SK-N-SH (cell line): Measurements from ENCODE around the gene PPP4R3A. TPM values are rescaled to one million over a fixed set of nuclear protein-coding genes. Genes with fewer than 3 reads are reported as not detected.

Experiments used
- CTCF ChIA-PET: fragments of 300-600, 350-600 bp; formaldehyde crosslinking; extraction: SDS; loops from one replicate; lab custom pipeline; 2021; lab: Yijun Ruan, JAX
- POLR2A ChIA-PET: fragments of 350-600 bp; sonication (Branson Sonifier 250); formaldehyde crosslinking; extraction: SDS; loops from one replicate; lab custom pipeline; 2020; ENCODE audit warnings: antibody characterized with exemption, inconsistent platforms; lab: Yijun Ruan, JAX
- DNase-seq: peaks from one replicate; pipeline ENCODE4 v3.0.0; 2012
- H2AFZ ChIP-seq: fragments of 200-600 bp; sonication (generic); 2 replicates; pipeline ENCODE4 v1.8.1; 2016; ENCODE audit warnings: antibody characterized with exemption, mild to moderate bottlenecking, low read depth
- H3F3A ChIP-seq: fragments of 200-600 bp; sonication (generic); replicated peaks from 2 replicates; pipeline ENCODE3; 2016; ENCODE audit warnings: antibody characterized with exemption, mild to moderate bottlenecking; ENCODE audit not compliant: insufficient read depth
- H3K27ac ChIP-seq, 2 experiments: fragments of 200-500 bp in 1 of 2; fragments of 200-600 bp in 1 of 2; sonication (Bioruptor generic) in 1 of 2; sonication (generic), shearing (Covaris generic) in 1 of 2; 2 replicates each; pipeline versions ENCODE4 v1.5.1 to v1.6.1; 2014 to 2016; ENCODE audit warnings: low read depth in 2 of 2, inconsistent platforms in 1 of 2, low read length in 1 of 2, mild to moderate bottlenecking in 1 of 2, mixed read lengths in 1 of 2
- H3K27me3 ChIP-seq: fragments of 200-600 bp; sonication (generic), shearing (Covaris generic); 2 replicates; pipeline ENCODE4 v1.6.1; 2016; ENCODE audit warnings: mixed run types; ENCODE audit not compliant: insufficient read depth
- H3K36me3 ChIP-seq, 2 experiments: fragments of 200-500 bp in 1 of 2; fragments of 200-600 bp in 1 of 2; sonication (Bioruptor generic) in 1 of 2; sonication (generic) in 1 of 2; replicated peaks in 1 of 2; 2 replicates each; pipeline versions ENCODE3 to v1.5.1; 2014 to 2016; ENCODE audit warnings: low read length in 1 of 2, mild to moderate bottlenecking in 1 of 2; ENCODE audit not compliant: insufficient read depth in 2 of 2, control insufficient read depth in 1 of 2
- H3K4me1 ChIP-seq, 2 experiments: fragments of 200-500 bp in 1 of 2; fragments of 200-600 bp in 1 of 2; sonication (Bioruptor generic) in 1 of 2; sonication (generic), shearing (Covaris generic) in 1 of 2; 2 replicates each; pipeline versions ENCODE4 v1.5.1 to v1.6.1; 2014 to 2016; ENCODE audit warnings: low read depth in 1 of 2, low read length in 1 of 2, mixed run types in 1 of 2; ENCODE audit not compliant: insufficient read depth in 2 of 2, control insufficient read depth in 1 of 2
- H3K4me2 ChIP-seq: fragments of 200-600 bp; sonication (generic), shearing (Covaris generic); 2 replicates; pipeline ENCODE4 v1.6.1; 2017; ENCODE audit warnings: mixed run types
- H3K4me3 ChIP-seq, 2 experiments: fragments of 200-500 bp in 1 of 2; fragments of 200-600 bp in 1 of 2; sonication (Bioruptor generic) in 1 of 2; sonication (generic), shearing (Covaris generic) in 1 of 2; 2 replicates each; pipeline versions ENCODE4 v1.5.1 to v1.8.1; 2014 to 2016; ENCODE audit warnings: low read depth in 2 of 2, inconsistent platforms in 1 of 2, low read length in 1 of 2, mild to moderate bottlenecking in 1 of 2, mixed read lengths in 1 of 2, moderate library complexity in 1 of 2
- H3K79me2 ChIP-seq: fragments of 200-600 bp; sonication (generic); 2 replicates; pipeline ENCODE4 v1.8.1; 2017; ENCODE audit warnings: mild to moderate bottlenecking; ENCODE audit not compliant: insufficient read depth
- H3K9ac ChIP-seq: fragments of 200-600 bp; sonication (generic); 2 replicates; pipeline ENCODE4 v1.6.1; 2017; ENCODE audit warnings: mixed run types
- H3K9me2 ChIP-seq: fragments of 200-600 bp; sonication (generic); 2 replicates; pipeline ENCODE4 v1.6.1; 2017; ENCODE audit warnings: mixed run types
- H3K9me3 ChIP-seq: fragments of 200-600 bp; sonication (generic); 2 replicates; pipeline ENCODE4 v1.6.1; 2017; ENCODE audit warnings: mixed run types, mild to moderate bottlenecking, moderate library complexity
- H4K20me1 ChIP-seq: fragments of 200-600 bp; sonication (generic); 2 replicates; pipeline ENCODE4 v1.6.1; 2017; ENCODE audit warnings: mild to moderate bottlenecking, mixed run types; ENCODE audit not compliant: insufficient read depth
- EP300 ChIP-seq, 2 experiments: IDR thresholded peaks; 2 replicates each; pipeline versions ENCODE4 v1.4.0 to v1.6.1; 2012; ENCODE audit warnings: borderline replicate concordance in 1 of 2, low read depth in 1 of 2, low read length in 1 of 2
- GABPA ChIP-seq: IDR thresholded peaks from 2 replicates; pipeline ENCODE4 v1.4.0; 2012; ENCODE audit warnings: low read depth, mild to moderate bottlenecking
- GATA2 ChIP-seq: sonication (generic); formaldehyde crosslinking; IDR thresholded peaks from 2 replicates; pipeline ENCODE4 v1.5.0; 2020; ENCODE audit warnings: mild to moderate bottlenecking, missing genetic modification reagents
- MAX ChIP-seq: IDR thresholded peaks from 2 replicates; pipeline ENCODE4 v1.4.0; 2012; ENCODE audit warnings: low read depth
- MEF2A ChIP-seq: IDR thresholded peaks from 2 replicates; pipeline ENCODE4 v1.4.0; 2012; ENCODE audit warnings: low read depth, borderline replicate concordance
- NFIC ChIP-seq: IDR thresholded peaks from 2 replicates; pipeline ENCODE4 v1.4.0; 2012; ENCODE audit warnings: borderline replicate concordance
- SIN3A ChIP-seq: IDR thresholded peaks from 2 replicates; pipeline ENCODE4 v1.6.1; 2012; ENCODE audit warnings: low read depth, mild to moderate bottlenecking, low read length, moderate library complexity, borderline replicate concordance
- TEAD4 ChIP-seq: IDR thresholded peaks from 2 replicates; pipeline ENCODE4 v1.4.0; 2012; ENCODE audit warnings: mild to moderate bottlenecking, borderline replicate concordance; ENCODE audit not compliant: insufficient read depth
- USF2 ChIP-seq: fragments of 150-350 bp; IDR thresholded peaks from 2 replicates; pipeline ENCODE4 v1.6.1; 2017; ENCODE audit warnings: antibody characterized with exemption, low read length, low read depth, borderline replicate concordance
- WGBS: methylation state at CpG from one replicate; pipeline ENCODE4 v1.1.6; 2017; ENCODE audit warnings: low lambda C conversion rate; 5-methylcytosine and 5-hydroxymethylcytosine counted together
- polyA plus RNA-seq, 3 experiments: library from polyadenylated mRNA; depleted of rRNA; stranded (reverse); fragments of >200 nt; gene quantifications; 2 replicates each; pipeline ENCODE4 v1.2.3, GENCODE V29; 2012
- TF ChIP-seq, protein P1 (sequence below): fragments of 150-350 bp; IDR thresholded peaks from 2 replicates; pipeline ENCODE4 v1.6.1; 2016; ENCODE audit warnings: mild to moderate bottlenecking, low read depth, low read length
- TF ChIP-seq, protein P2 (sequence below): IDR thresholded peaks from 2 replicates; pipeline ENCODE4 v1.4.0; 2012; ENCODE audit warnings: low read depth, borderline replicate concordance
- TF ChIP-seq, protein P3 (sequence below): IDR thresholded peaks from 2 replicates; pipeline ENCODE4; 2012

Gene PPP4R3A
- polyA plus RNA-seq, 1 of the 3 experiments (the other 2 are of a cell fraction), result 34.9 TPM

DNA sequence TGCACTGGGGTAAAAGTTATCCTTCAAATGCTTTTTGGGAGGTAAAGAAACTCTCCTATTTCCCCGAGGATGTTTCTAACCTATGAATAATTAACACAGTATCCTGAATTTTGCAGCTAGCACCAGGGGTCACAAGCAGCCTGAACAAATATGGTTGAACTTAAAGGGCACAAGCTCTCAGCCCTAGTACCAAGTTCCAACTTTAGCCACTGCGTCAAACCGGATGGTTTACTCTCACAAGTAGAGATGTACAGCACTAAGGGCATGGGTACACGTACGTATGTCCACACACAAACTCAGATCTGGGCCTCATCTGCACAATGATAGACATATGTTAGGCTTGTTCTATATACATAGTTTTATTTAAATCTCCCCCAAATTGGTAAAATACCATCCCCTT lies 97.2 kb downstream of the PPP4R3A start (continued):
- TF ChIP-seq, protein P1, sequence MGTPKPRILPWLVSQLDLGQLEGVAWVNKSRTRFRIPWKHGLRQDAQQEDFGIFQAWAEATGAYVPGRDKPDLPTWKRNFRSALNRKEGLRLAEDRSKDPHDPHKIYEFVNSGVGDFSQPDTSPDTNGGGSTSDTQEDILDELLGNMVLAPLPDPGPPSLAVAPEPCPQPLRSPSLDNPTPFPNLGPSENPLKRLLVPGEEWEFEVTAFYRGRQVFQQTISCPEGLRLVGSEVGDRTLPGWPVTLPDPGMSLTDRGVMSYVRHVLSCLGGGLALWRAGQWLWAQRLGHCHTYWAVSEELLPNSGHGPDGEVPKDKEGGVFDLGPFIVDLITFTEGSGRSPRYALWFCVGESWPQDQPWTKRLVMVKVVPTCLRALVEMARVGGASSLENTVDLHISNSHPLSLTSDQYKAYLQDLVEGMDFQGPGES, result no peak
- TF ChIP-seq MEF2A (no peak), MAX (no peak), USF2 (no peak)
- TF ChIP-seq, protein P2, sequence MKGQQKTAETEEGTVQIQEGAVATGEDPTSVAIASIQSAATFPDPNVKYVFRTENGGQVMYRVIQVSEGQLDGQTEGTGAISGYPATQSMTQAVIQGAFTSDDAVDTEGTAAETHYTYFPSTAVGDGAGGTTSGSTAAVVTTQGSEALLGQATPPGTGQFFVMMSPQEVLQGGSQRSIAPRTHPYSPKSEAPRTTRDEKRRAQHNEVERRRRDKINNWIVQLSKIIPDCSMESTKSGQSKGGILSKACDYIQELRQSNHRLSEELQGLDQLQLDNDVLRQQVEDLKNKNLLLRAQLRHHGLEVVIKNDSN, result no peak

- DNase-seq, result no peak
- no peak overlapping the region for H2AFZ ChIP-seq
- no peak overlapping the region for H3K27ac ChIP-seq
- no peak overlapping the region for H3K4me3 ChIP-seq
- H3K4me2 ChIP-seq, result no peak overlapping the region
- 76% methylated on average over 12 of the region's 12 CpGs for WGBS
- peaks cover 1% of the 10 kb centered on the region for H3F3A ChIP-seq
- CTCF ChIA-PET, result interaction anchor here (1.7 to 13.5 kb wide), 2 partner anchors 10 to 86 kb away, joined by 3 to 300 read pairs; no protein-coding TSS in a partner anchor
- no peak overlapping the region for H3K9ac ChIP-seq
- TF ChIP-seq MAX (no peak), EP300 (IDR thresholded peaks at IDR 0.05; ENCODE audit: borderline replicate concordance in 1 of 2, low read depth in 1 of 2, low read length in 1 of 2) (no peak), SIN3A (no peak), GATA2 (CRISPR knock-in tag) (no peak), MEF2A (no peak), GABPA (no peak), NFIC (no peak), USF2 (no peak), TEAD4 (no peak)
- TF ChIP-seq, protein P1, result no peak
- TF ChIP-seq, protein P3, sequence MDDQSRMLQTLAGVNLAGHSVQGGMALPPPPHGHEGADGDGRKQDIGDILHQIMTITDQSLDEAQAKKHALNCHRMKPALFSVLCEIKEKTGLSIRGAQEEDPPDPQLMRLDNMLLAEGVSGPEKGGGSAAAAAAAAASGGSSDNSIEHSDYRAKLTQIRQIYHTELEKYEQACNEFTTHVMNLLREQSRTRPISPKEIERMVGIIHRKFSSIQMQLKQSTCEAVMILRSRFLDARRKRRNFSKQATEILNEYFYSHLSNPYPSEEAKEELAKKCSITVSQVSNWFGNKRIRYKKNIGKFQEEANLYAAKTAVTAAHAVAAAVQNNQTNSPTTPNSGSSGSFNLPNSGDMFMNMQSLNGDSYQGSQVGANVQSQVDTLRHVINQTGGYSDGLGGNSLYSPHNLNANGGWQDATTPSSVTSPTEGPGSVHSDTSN, result no peak
- no peaks in the 10 kb centered on the region for H4K20me1 ChIP-seq
- no peaks in the 10 kb centered on the region for H3K9me3 ChIP-seq
- H3K9me2 ChIP-seq, result no peaks in the 10 kb centered on the region
- peaks cover 0 to 4% of the 10 kb centered on the region in 2 experiments; a peak in 1 of 4 replicates for H3K4me1 ChIP-seq
- H3K79me2 ChIP-seq, result no peaks in the 10 kb centered on the region
- no peaks in the 10 kb centered on the region; the same call in 1 of the 2 replicates for H3K27me3 ChIP-seq
- POLR2A ChIA-PET, result interaction anchor here (0.6 kb wide), 1 partner anchor 84 kb away, joined by 3 read pairs; no protein-coding TSS in a partner anchor
- no peaks in the 10 kb centered on the region for H3K36me3 ChIP-seq
Measured at GRCh38 chr14:91410771-91411536, 99.2 kb downstream of the PPP4R3A start.
